BLaER1 (cell line): ENCODE results near the gene SAXO1.
"Not testable (repeated sequence)": the region's sequence is repeated elsewhere in the genome, so short reads cannot be mapped to it uniquely, and the experiment has no call there.

ENCODE experiments used
- H3K27ac ChIP-seq: shearing (Covaris generic); formaldehyde crosslinking; 2 replicates; pipeline ENCODE4 v1.8.1; 2022
- H3K27me3 ChIP-seq: shearing (Covaris generic); formaldehyde crosslinking; 2 replicates; pipeline ENCODE4 v1.8.1; 2022
- H3K36me3 ChIP-seq: shearing (Covaris generic); formaldehyde crosslinking; 2 replicates; pipeline ENCODE4 v1.8.1; 2022
- H3K4me1 ChIP-seq: shearing (Covaris generic); formaldehyde crosslinking; 2 replicates; pipeline ENCODE4 v1.8.1; 2022
- H3K4me2 ChIP-seq: shearing (Covaris generic); formaldehyde crosslinking; 2 replicates; pipeline ENCODE4 v1.8.1; 2022
- H3K4me3 ChIP-seq: shearing (Covaris generic); formaldehyde crosslinking; 2 replicates; pipeline ENCODE4 v1.8.1; 2022
- H3K9ac ChIP-seq: shearing (Covaris generic); formaldehyde crosslinking; 2 replicates; pipeline ENCODE4 v1.8.1; 2022
- H3K9me3 ChIP-seq: shearing (Covaris generic); formaldehyde crosslinking; 2 replicates; pipeline ENCODE4 v1.8.1; 2022
- H4K20me1 ChIP-seq: shearing (Covaris generic); formaldehyde crosslinking; 2 replicates; pipeline ENCODE4 v1.8.1; 2022
- Cebpa-rat ChIP-seq: shearing (Covaris generic); IDR thresholded peaks from 2 replicates; pipeline ENCODE4 v1.8.1; 2022

The SAXO1 gene

GRCh38 chr9:18939943-18940342, 93.1 kb downstream of the SAXO1 start:
- Histone ChIP-seq H3K4me1 (peaks cover 19% of the 10 kb centered on the region), H4K20me1 (no peaks in the 10 kb centered on the region), H3K4me3 (no peak overlapping the region), H3K27ac (no peak overlapping the region), H3K9me3 (no peaks in the 10 kb centered on the region), H3K9ac (no peak overlapping the region), H3K27me3 (no peaks in the 10 kb centered on the region), H3K36me3 (no peaks in the 10 kb centered on the region), H3K4me2 (no peak overlapping the region)
- TF ChIP-seq Cebpa-rat, result no peak

GRCh38 chr9:18936094-18936871, 96.7 kb downstream of the SAXO1 start:
- Histone ChIP-seq H3K36me3 (no peaks in the 10 kb centered on the region), H3K4me1 (no peaks in the 10 kb centered on the region), H3K4me3 (no peak overlapping the region), H4K20me1 (no peaks in the 10 kb centered on the region), H3K27ac (no peak overlapping the region), H3K4me2 (no peak overlapping the region), H3K9me3 (no peaks in the 10 kb centered on the region; the same call in 1 of the 2 replicates), H3K27me3 (no peaks in the 10 kb centered on the region), H3K9ac (no peak overlapping the region)
- TF ChIP-seq Cebpa-rat, result no peak

GRCh38 chr9:18935541-18935940, 97.5 kb downstream of the SAXO1 start:
- Histone ChIP-seq H4K20me1 (no peaks in the 10 kb centered on the region), H3K36me3 (no peaks in the 10 kb centered on the region), H3K9ac (no peak overlapping the region), H3K4me2 (no peak overlapping the region), H3K27ac (no peak overlapping the region), H3K9me3 (no peaks in the 10 kb centered on the region; the same call in 1 of the 2 replicates), H3K4me3 (no peak overlapping the region), H3K27me3 (no peaks in the 10 kb centered on the region), H3K4me1 (no peaks in the 10 kb centered on the region)
- TF ChIP-seq Cebpa-rat, result no peak

GRCh38 chr9:18930611-18931010, 102.4 kb downstream of the SAXO1 start:
- H4K20me1 ChIP-seq, H3K27me3 ChIP-seq, H3K36me3 ChIP-seq, H3K4me2 ChIP-seq, H3K9ac ChIP-seq, H3K27ac ChIP-seq, H3K9me3 ChIP-seq, H3K4me1 ChIP-seq, H3K4me3 ChIP-seq: not testable (repeated sequence)

DNA sequence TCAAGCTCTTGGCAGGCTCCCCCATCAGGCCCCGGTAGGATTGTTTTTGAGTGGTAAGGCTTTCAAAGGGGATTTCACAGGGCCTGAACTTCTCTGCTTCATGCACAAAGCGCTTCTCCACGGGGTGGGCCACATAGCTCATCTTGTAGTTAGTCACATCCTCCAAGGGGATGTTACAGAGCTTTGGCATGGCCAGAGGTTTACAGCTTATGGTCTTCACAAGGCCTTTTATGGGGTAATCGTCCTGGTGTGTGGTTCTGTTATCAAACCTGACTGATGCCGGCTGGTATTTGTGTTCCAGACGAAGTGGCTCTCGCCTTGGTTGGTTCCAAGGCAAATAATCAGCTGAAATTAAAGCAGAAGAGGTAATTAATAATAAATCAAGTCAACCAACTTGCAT, 104.3 kb downstream of the SAXO1 start:
- H3K4me2 ChIP-seq, result no peak overlapping the region
- H3K27me3 ChIP-seq, result no peaks in the 10 kb centered on the region
- H3K4me3 ChIP-seq, result no peak overlapping the region
- no peak for TF ChIP-seq Cebpa-rat
- no peaks in the 10 kb centered on the region for H3K9me3 ChIP-seq
- no peak overlapping the region for H3K27ac ChIP-seq
- H3K9ac ChIP-seq, result no peak overlapping the region
- H3K36me3 ChIP-seq, result no peaks in the 10 kb centered on the region
- no peaks in the 10 kb centered on the region for H3K4me1 ChIP-seq
- H4K20me1 ChIP-seq, result no peaks in the 10 kb centered on the region

GRCh38 chr9:18926513-18926912, 106.5 kb downstream of the SAXO1 start:
- no peaks in the 10 kb centered on the region for H3K9me3 ChIP-seq
- H3K4me2 ChIP-seq, result no peak overlapping the region
- no peak overlapping the region for H3K9ac ChIP-seq
- H3K36me3 ChIP-seq, result no peaks in the 10 kb centered on the region
- no peaks in the 10 kb centered on the region for H3K27me3 ChIP-seq
- no peak for TF ChIP-seq Cebpa-rat
- H3K4me3 ChIP-seq, result no peak overlapping the region
- no peaks in the 10 kb centered on the region for H3K4me1 ChIP-seq
- H3K27ac ChIP-seq, result no peak overlapping the region
- no peaks in the 10 kb centered on the region for H4K20me1 ChIP-seq

GRCh38 chr9:18925880-18926279, 107.1 kb downstream of the SAXO1 start:
- no peaks in the 10 kb centered on the region for H3K9me3 ChIP-seq
- no peak overlapping the region for H3K9ac ChIP-seq
- no peak overlapping the region for H3K4me2 ChIP-seq
- H3K36me3 ChIP-seq, result no peaks in the 10 kb centered on the region
- no peaks in the 10 kb centered on the region for H3K27me3 ChIP-seq
- H4K20me1 ChIP-seq, result no peaks in the 10 kb centered on the region
- no peaks in the 10 kb centered on the region for H3K4me1 ChIP-seq
- no peak overlapping the region for H3K4me3 ChIP-seq
- no peak for TF ChIP-seq Cebpa-rat
- H3K27ac ChIP-seq, result no peak overlapping the region

GRCh38 chr9:18923671-18924430, 109.2 kb downstream of the SAXO1 start:
- H3K27me3 ChIP-seq, result no peaks in the 10 kb centered on the region
- no peak for TF ChIP-seq Cebpa-rat
- no peak overlapping the region for H3K9ac ChIP-seq
- no peak overlapping the region for H3K4me2 ChIP-seq
- H3K4me3 ChIP-seq, result no peak overlapping the region
- no peaks in the 10 kb centered on the region for H3K9me3 ChIP-seq
- no peaks in the 10 kb centered on the region for H3K36me3 ChIP-seq
- no peaks in the 10 kb centered on the region for H3K4me1 ChIP-seq
- no peak overlapping the region for H3K27ac ChIP-seq
- no peaks in the 10 kb centered on the region for H4K20me1 ChIP-seq

DNA sequence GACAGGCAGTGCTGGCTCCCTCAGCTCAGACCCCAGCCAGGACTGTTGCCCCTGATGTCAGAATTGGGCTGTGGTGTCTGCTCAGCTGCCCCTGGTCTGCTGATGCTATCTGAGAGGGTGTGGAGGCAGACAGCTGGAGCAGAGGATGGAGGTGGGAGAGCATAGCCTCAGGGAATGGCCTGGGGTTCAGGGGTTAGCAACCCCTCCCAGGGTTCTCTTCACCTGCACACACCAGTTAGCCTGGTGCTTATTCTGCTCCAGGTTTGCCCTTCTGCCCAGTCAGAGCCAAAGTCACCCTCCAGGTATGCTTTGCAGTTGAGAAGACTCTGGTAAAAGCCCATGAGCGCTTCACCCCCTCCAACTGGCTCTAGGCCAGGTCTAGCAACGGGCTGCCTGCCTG, 109.8 kb downstream of the SAXO1 start:
- Histone ChIP-seq H3K9ac (no peak overlapping the region), H3K27me3 (no peaks in the 10 kb centered on the region), H3K27ac (no peak overlapping the region), H4K20me1 (no peaks in the 10 kb centered on the region), H3K4me1 (no peaks in the 10 kb centered on the region), H3K4me3 (no peak overlapping the region), H3K4me2 (no peak overlapping the region), H3K9me3 (no peaks in the 10 kb centered on the region), H3K36me3 (no peaks in the 10 kb centered on the region)
- TF ChIP-seq Cebpa-rat, result no peak

GRCh38 chr9:18922161-18922885, 110.7 kb downstream of the SAXO1 start:
- no peak for TF ChIP-seq Cebpa-rat
- no peaks in the 10 kb centered on the region for H3K4me1 ChIP-seq
- no peak overlapping the region for H3K27ac ChIP-seq
- H3K4me2 ChIP-seq, result no peak overlapping the region
- no peaks in the 10 kb centered on the region for H3K36me3 ChIP-seq
- no peak overlapping the region for H3K9ac ChIP-seq
- H3K27me3 ChIP-seq, result no peaks in the 10 kb centered on the region
- no peaks in the 10 kb centered on the region for H3K9me3 ChIP-seq
- no peak overlapping the region for H3K4me3 ChIP-seq
- H4K20me1 ChIP-seq, result no peaks in the 10 kb centered on the region
